ENCODE measurements around the gene MT1X.

DNA sequence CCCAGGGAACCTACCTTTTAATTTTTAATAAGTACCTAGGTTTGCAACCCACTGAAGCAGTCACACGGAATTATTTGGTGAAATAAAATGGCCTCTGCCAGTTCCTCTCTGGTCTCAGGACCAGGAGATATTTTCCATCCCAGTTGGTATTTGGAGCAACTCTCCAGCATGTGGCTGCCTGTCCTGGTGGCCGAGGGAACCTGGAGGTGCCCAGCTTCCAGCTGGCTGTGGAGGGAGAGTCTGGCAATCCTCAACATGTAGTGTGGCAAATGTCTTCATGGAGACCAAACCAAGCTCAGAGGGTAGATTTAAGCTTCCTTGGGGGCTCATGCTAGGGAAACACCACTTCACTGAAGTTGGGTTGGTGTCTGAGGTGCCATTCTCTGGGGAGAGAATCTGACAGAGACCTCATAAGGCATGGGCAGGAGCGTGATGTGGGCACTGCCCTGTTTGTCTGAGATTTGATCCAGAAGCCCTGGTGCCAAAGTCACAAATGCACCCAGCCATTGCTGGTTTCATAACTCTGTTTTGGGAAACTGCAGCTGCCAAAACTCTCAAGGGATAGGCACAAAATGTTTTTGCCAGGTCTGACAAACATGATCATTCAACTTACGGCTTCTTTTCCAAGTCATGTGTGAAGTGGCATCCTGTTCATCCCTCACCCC lies 2.8 kb downstream of the MT1X start:
- TF ChIP-seq EZH2phosphoT487 (IDR thresholded peaks at IDR 0.05; ENCODE audit: insufficient read depth, low read depth) (no peak), EZH2 (IDR thresholded peaks at IDR 0.05; ENCODE audit: insufficient read depth, poor library complexity, severe bottlenecking) (no peak)

Data from GM23248 (cell line).